Measurements from ENCODE around the gene UBE4B. TPM values are rescaled to one million over a fixed set of nuclear protein-coding genes. Genes with fewer than 3 reads are reported as not detected.
A peak's percentile ranks its signal among the peaks of the same experiment; 100 is the strongest.

Gene UBE4B
- total and polyA plus RNA-seq, 4 donors, result 7.5 to 25.5 (median 16.6) TPM

GRCh38 chr1:10042746-10043145 lies 10.0 kb downstream of the UBE4B start:
- no peak overlapping the region for H3K27ac ChIP-seq (ENCODE audit: low read depth in 1 of 2, low read length in 2 of 2)
- H3K4me3 ChIP-seq (ENCODE audit: low read depth in 1 of 3, low read length in 3 of 3), result no peak overlapping the region
- no peak for DNase-seq (ENCODE audit: low spot score)
- no peaks in the 10 kb centered on the region for H3K9me3 ChIP-seq (ENCODE audit: control insufficient read depth in 4 of 4, low read length in 3 of 4)
- no peak overlapping the region for H3K9ac ChIP-seq (ENCODE audit: low read depth in 1 of 2, low read length in 2 of 2)
- peaks cover 0 to 9% (median 2%) of the 10 kb centered on the region in 4 donors for H3K36me3 ChIP-seq (ENCODE audit: control insufficient read depth in 4 of 4, insufficient read depth in 3 of 4, low read depth in 1 of 4, low read length in 3 of 4)
- peaks cover 2 to 19% (median 14%) of the 10 kb centered on the region in 4 donors for H3K4me1 ChIP-seq (ENCODE audit: control insufficient read depth in 4 of 4, insufficient read depth in 4 of 4, low read length in 3 of 4)
- no peaks in the 10 kb centered on the region for H3K27me3 ChIP-seq (ENCODE audit: control insufficient read depth in 4 of 4, insufficient read depth in 4 of 4, low read length in 3 of 4)
- TF ChIP-seq NR2F2 (IDR thresholded peaks at IDR 0.05) (no peak), FOXA1 (IDR thresholded peaks at IDR 0.05) (no peak), RAD21 (IDR thresholded peaks at IDR 0.05) (no peak), MAX (IDR thresholded peaks at IDR 0.05) (no peak), HNF4G (IDR thresholded peaks at IDR 0.05) (no peak), SP1 (IDR thresholded peaks at IDR 0.05) (no peak), FOXA2 (IDR thresholded peaks at IDR 0.05) (no peak), JUND (IDR thresholded peaks at IDR 0.05) (no peak), EGR1 (IDR thresholded peaks at IDR 0.05; ENCODE audit: low read depth in 2 of 2) (no peak), REST (IDR thresholded peaks at IDR 0.05) (no peak), ZBTB33 (IDR thresholded peaks at IDR 0.05) (no peak), YY1 (IDR thresholded peaks at IDR 0.05) (no peak)
- 98% methylated on average over 4 of the region's 4 CpGs for WGBS

- no peaks in the 10 kb centered on the region for H3K9me3 ChIP-seq (ENCODE audit: control insufficient read depth in 4 of 4, low read length in 3 of 4)
- H3K9ac ChIP-seq (ENCODE audit: low read depth in 1 of 2, low read length in 2 of 2), result no peak overlapping the region
- no peak overlapping the region for H3K4me3 ChIP-seq (ENCODE audit: low read depth in 1 of 3, low read length in 3 of 3)
- DNase-seq (ENCODE audit: low spot score), result no peak
- TF ChIP-seq JUND (IDR thresholded peaks at IDR 0.05), result peak in 1 of 2 donors; percentile 15
- TF ChIP-seq HNF4A (conservative IDR thresholded peaks at IDR 0.05), result peak in 1 of 2 donors; percentile 35
- TF ChIP-seq YY1 (IDR thresholded peaks at IDR 0.05), result peak; percentile 55
- peak; percentile 26 for TF ChIP-seq FOXA2 (IDR thresholded peaks at IDR 0.05)
- TF ChIP-seq REST (IDR thresholded peaks at IDR 0.05), result no peak
- peak in 1 of 2 donors; percentile 34 for TF ChIP-seq RXRA (IDR thresholded peaks at IDR 0.05)
- H3K27me3 ChIP-seq (ENCODE audit: control insufficient read depth in 4 of 4, insufficient read depth in 4 of 4, low read length in 3 of 4), result no peaks in the 10 kb centered on the region
- peaks cover 0 to 5% (median 2%) of the 10 kb centered on the region in 4 donors for H3K36me3 ChIP-seq (ENCODE audit: control insufficient read depth in 4 of 4, insufficient read depth in 3 of 4, low read depth in 1 of 4, low read length in 3 of 4)
- WGBS, result 83% methylated on average over 8 of the region's 8 CpGs
- H3K27ac ChIP-seq (ENCODE audit: low read depth in 1 of 2, low read length in 2 of 2), result no peak overlapping the region
- peaks cover 2 to 19% (median 14%) of the 10 kb centered on the region in 4 donors for H3K4me1 ChIP-seq (ENCODE audit: control insufficient read depth in 4 of 4, insufficient read depth in 4 of 4, low read length in 3 of 4)
These were observed 13.0 kb downstream of the UBE4B start for GRCh38 chr1:10045480-10046355.
